GM19099 (cell line): Measurements from ENCODE around the gene PMM2.

Experiments
- POLR2A ChIP-seq: IDR thresholded peaks from 3 replicates; pipeline ENCODE4 v1.6.1; 2011; ENCODE audit warnings: low read depth; ENCODE audit not compliant: insufficient read length; ENCODE audit errors: extremely low read depth

Gene PMM2

GRCh38 chr16:8806272-8806983, 8.8 kb downstream of the PMM2 start:
- no peak for TF ChIP-seq POLR2A

GRCh38 chr16:8807189-8807588, 9.6 kb downstream of the PMM2 start:
- TF ChIP-seq POLR2A: no peak

- no peak for TF ChIP-seq POLR2A
These were observed 10.4 kb downstream of the PMM2 start for GRCh38 chr16:8808009-8808408.

GRCh38 chr16:8808613-8809353, 11.1 kb downstream of the PMM2 start:
- TF ChIP-seq POLR2A: no peak

- no peak for TF ChIP-seq POLR2A
These were observed 14.7 kb downstream of the PMM2 start for GRCh38 chr16:8812162-8812843.

- no peak for TF ChIP-seq POLR2A
These were observed 16.6 kb downstream of the PMM2 start for GRCh38 chr16:8814095-8814806.

GRCh38 chr16:8816967-8817655, 19.5 kb downstream of the PMM2 start:
- no peak for TF ChIP-seq POLR2A

- TF ChIP-seq POLR2A: no peak
These were observed 21.0 kb downstream of the PMM2 start for GRCh38 chr16:8818504-8819270.

GRCh38 chr16:8819411-8820034, 21.9 kb downstream of the PMM2 start:
- no peak for TF ChIP-seq POLR2A

- no peak for TF ChIP-seq POLR2A
These were observed 24.8 kb downstream of the PMM2 start for GRCh38 chr16:8822403-8822802.

- no peak for TF ChIP-seq POLR2A
These were observed 28.7 kb downstream of the PMM2 start for GRCh38 chr16:8826278-8826879.

GRCh38 chr16:8828541-8829165, 31.0 kb downstream of the PMM2 start:
- TF ChIP-seq POLR2A: no peak

- no peak for TF ChIP-seq POLR2A
These were observed 33.8 kb downstream of the PMM2 start for GRCh38 chr16:8831450-8831849.
